MG63 (cell line): ENCODE results near the gene USF3. TPM values are rescaled to one million over a fixed set of nuclear protein-coding genes. Genes with fewer than 3 reads are reported as not detected.
"Not testable (repeated sequence)": the region's sequence is repeated elsewhere in the genome, so short reads cannot be mapped to it uniquely, and the experiment has no call there.

Source experiments
- DNase-seq: peaks from one replicate; pipeline ENCODE4 v3.0.0-alpha.2; 2020
- H3K27me3 ChIP-seq: fragments of 250-450 bp; sonication (Bioruptor Pico); 2 replicates; pipeline ENCODE4 v1.5.1; 2020; ENCODE audit warnings: mild to moderate bottlenecking, moderate library complexity
- H3K36me3 ChIP-seq: fragments of 250-450 bp; sonication (Bioruptor Pico); 2 replicates; pipeline ENCODE4 v1.5.1; 2020; ENCODE audit warnings: mild to moderate bottlenecking, moderate library complexity
- H3K4me3 ChIP-seq: fragments of 250-450 bp; sonication (Bioruptor Pico); 2 replicates; pipeline ENCODE4 v1.5.1; 2020; ENCODE audit warnings: mild to moderate bottlenecking, moderate library complexity
- H3K9me3 ChIP-seq: fragments of 250-450 bp; sonication (Bioruptor Pico); 2 replicates; pipeline ENCODE4 v1.5.1; 2020; ENCODE audit warnings: mild to moderate bottlenecking, moderate library complexity
- total RNA-seq: library from RNA; depleted of rRNA; stranded (reverse); fragments of >200 nt; shearing (Covaris generic); gene quantifications from 2 replicates; pipeline ENCODE4 v1.2.3, GENCODE V29; 2014; ENCODE audit warnings: low replicate concordance

The USF3 gene
- total RNA-seq, 1 experiment from 2014 or later = 3.3 TPM

DNA sequence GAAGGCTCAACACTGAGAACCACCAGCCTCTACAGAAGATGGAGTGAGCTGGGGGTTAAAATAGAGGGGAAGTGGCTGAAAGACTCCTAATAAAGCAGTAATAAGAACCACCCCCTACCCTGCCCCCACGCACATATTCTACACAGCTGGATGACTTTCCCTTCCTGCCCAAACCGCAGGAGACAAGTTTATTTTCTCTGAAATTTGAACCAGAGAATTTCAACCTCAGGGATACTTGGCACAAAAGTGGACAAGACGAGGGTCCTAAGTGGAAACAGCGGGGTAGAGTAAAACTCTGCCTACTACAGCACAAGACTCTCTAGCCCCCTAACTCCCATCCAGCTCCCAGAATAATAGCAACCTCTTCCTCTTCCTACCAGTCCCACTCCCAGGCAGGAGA lies 28.4 kb downstream of the USF3 start:
- peak; percentile 60 for DNase-seq
- Histone ChIP-seq H3K9me3 (no peaks in the 10 kb centered on the region), H3K4me3 (no peak overlapping the region), H3K27me3 (no peaks in the 10 kb centered on the region), H3K36me3 (0 out of 2 replicates have a peak, but pooled peaks cover 4% of the 10 kb centered on the region)

- peaks cover 16% of the 10 kb centered on the region for H3K36me3 ChIP-seq
- no peaks in the 10 kb centered on the region for H3K9me3 ChIP-seq
- H3K27me3 ChIP-seq = no peaks in the 10 kb centered on the region
- H3K4me3 ChIP-seq = no peak overlapping the region
- DNase-seq = no peak
Observed at GRCh38 chr3:113664523-113665094, 31.8 kb downstream of the USF3 start.

DNA sequence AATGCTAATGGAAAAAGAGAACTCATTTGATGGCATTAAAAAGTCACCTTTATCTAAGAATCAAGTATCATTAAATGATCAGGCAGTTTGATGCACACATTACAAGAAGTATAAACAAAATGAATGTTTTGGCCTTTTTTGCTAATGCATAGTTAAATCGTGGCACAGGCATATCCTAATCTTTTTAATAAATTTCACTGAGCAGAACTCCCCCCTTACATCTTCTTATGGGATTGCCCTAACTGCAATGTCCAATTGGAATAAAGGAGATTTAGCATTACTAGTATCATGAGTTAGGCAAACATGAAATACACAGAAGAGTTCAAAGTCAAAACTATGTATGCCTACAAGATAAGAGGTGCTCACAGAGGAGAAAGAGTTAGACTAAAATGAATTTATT lies 32.7 kb downstream of the USF3 start:
- Histone ChIP-seq H3K36me3 (peaks cover 21% of the 10 kb centered on the region), H3K27me3 (no peaks in the 10 kb centered on the region), H3K9me3 (no peaks in the 10 kb centered on the region), H3K4me3 (no peak overlapping the region)
- no peak for DNase-seq

- DNase-seq = no peak
- Histone ChIP-seq H3K4me3 (no peak overlapping the region), H3K36me3 (peaks cover 21% of the 10 kb centered on the region), H3K27me3 (no peaks in the 10 kb centered on the region), H3K9me3 (no peaks in the 10 kb centered on the region)
Observed at GRCh38 chr3:113663324-113663750, 33.1 kb downstream of the USF3 start.

- Histone ChIP-seq H3K9me3 (no peaks in the 10 kb centered on the region), H3K4me3 (no peak overlapping the region), H3K36me3 (peaks cover 21% of the 10 kb centered on the region), H3K27me3 (no peaks in the 10 kb centered on the region)
- no peak for DNase-seq
Observed at GRCh38 chr3:113662824-113663223, 33.6 kb downstream of the USF3 start.

DNA sequence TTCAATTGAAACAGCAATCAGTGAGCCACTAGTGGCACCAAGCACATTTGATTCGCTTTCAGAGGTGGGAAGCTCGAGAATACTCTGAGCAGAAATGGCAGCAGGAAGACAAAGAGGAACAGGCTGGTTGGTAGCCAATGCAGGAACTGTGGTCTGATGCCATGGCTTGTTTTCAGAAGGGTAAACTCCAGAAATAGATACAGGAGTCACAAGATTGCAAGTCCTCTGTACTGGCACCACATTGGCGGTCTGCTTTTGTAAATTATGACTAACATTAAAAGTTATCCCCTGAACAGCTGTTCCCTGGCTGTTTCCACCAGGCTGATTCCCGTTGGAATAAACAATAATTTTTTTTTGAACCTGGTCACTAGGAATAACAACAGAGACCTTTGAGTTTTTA lies 35.5 kb downstream of the USF3 start:
- Histone ChIP-seq H3K4me3 (no peak overlapping the region), H3K27me3 (no peaks in the 10 kb centered on the region), H3K9me3 (no peaks in the 10 kb centered on the region), H3K36me3 (peaks cover 17% of the 10 kb centered on the region)
- peak; percentile 85 for DNase-seq

DNA sequence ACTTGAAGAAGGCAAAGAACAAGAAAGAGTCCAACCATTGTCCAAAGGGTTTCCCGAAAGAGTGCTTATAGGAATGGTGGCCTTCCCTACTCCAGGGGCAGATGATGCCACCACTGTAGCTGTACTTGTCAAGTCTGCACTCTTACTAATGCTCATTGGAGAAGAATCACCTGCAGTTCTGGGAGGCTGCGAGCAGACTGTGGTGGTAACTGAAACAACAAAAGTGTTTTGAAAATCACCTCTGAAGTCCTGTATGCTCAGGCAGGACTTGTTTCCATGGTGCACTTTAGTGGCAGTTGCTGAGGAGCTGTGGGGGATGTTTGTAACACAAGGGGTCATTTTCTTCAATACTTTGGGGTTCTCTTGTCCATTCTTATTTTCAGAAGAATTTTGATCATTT lies 36.0 kb downstream of the USF3 start:
- Histone ChIP-seq H3K27me3 (no peaks in the 10 kb centered on the region), H3K9me3 (no peaks in the 10 kb centered on the region)

DNA sequence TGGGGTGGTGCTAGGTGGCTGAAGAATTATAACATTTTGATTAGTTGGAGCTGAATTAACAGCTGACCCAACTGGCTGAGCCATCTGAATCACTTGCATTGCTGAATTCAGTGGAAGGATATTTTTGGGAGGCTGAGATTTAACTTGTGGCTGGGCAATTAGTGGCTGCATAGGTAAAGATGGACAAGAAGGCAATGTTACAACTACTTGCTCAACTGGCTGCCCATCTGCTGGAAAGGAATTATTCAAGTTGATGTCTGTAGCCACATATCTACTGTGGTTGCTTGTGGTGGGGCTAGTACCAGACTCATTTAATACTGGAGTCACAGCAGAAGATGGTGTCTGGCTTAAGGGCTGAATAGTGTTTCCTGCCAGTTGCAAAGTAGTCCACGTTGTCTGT lies 36.4 kb downstream of the USF3 start:
- no peaks in the 10 kb centered on the region for H3K27me3 ChIP-seq
- no peak for DNase-seq

More for the DNA sequence above, 36.0 kb downstream of the USF3 start:
- DNase-seq = no peak
- Histone ChIP-seq H3K36me3 (peaks cover 17% of the 10 kb centered on the region), H3K4me3 (no peak overlapping the region)

GRCh38 chr3:113659101-113659541 lies 37.3 kb downstream of the USF3 start:
- DNase-seq = no peak
- Histone ChIP-seq H3K4me3 (no peak overlapping the region), H3K36me3 (peaks cover 17% of the 10 kb centered on the region), H3K27me3 (no peaks in the 10 kb centered on the region), H3K9me3 (no peaks in the 10 kb centered on the region)

More for the DNA sequence above, 36.4 kb downstream of the USF3 start:
- Histone ChIP-seq H3K4me3 (no peak overlapping the region), H3K36me3 (peaks cover 17% of the 10 kb centered on the region), H3K9me3 (no peaks in the 10 kb centered on the region)

DNA sequence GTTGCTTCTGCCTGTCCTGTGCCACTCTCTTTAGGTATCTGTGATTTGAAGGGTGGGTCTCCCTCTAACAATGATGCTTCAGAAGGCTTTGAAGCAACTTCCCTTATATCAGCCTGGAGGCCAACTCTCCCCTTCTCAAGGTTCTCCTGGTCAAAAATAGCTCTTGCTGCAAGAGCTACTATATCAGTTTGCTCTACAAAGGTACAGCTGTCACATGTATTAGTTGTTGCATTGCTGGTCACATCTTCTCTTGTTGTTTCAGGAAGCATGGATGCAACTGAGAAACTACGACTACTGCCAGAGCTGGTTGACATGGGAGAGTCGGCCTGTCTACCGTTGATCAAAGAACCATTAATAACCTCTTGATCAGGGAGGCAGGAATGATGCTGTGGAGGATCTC lies 38.3 kb downstream of the USF3 start:
- H3K4me3 ChIP-seq = no peak overlapping the region

DNA sequence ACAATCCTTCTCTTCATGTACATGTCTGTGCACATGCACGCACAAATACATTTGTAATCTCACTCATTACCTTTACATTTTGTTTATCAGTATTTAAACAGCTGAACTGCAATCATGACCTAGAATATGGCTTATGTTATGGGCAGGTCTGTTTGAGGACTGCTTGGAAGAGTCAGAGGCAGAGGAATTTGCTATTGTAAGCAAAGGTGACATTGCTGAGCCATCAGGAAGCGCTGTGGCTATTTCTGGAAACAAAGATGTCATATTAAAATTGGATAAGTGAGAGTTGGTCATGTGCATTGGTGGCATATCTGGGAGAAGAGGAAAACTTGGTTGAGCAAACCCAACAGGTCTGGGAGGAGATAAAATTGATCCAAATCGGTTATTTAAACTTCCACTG lies 41.6 kb downstream of the USF3 start:
- Histone ChIP-seq H3K27me3 (no peaks in the 10 kb centered on the region), H3K9me3 (no peaks in the 10 kb centered on the region; the same call in 1 of the 2 replicates), H3K4me3 (no peak overlapping the region), H3K36me3 (peaks cover 12% of the 10 kb centered on the region)
- DNase-seq = no peak

More for the DNA sequence above, 38.3 kb downstream of the USF3 start:
- DNase-seq = no peak
- H3K9me3 ChIP-seq = no peaks in the 10 kb centered on the region
- no peaks in the 10 kb centered on the region for H3K27me3 ChIP-seq
- H3K36me3 ChIP-seq = peaks cover 19% of the 10 kb centered on the region

GRCh38 chr3:113654310-113654709 lies 42.1 kb downstream of the USF3 start:
- H3K4me3 ChIP-seq = no peak overlapping the region
- peaks cover 7% of the 10 kb centered on the region for H3K36me3 ChIP-seq
- no peak for DNase-seq
- H3K9me3 ChIP-seq = no peaks in the 10 kb centered on the region; the same call in 1 of the 2 replicates
- no peaks in the 10 kb centered on the region for H3K27me3 ChIP-seq

DNA sequence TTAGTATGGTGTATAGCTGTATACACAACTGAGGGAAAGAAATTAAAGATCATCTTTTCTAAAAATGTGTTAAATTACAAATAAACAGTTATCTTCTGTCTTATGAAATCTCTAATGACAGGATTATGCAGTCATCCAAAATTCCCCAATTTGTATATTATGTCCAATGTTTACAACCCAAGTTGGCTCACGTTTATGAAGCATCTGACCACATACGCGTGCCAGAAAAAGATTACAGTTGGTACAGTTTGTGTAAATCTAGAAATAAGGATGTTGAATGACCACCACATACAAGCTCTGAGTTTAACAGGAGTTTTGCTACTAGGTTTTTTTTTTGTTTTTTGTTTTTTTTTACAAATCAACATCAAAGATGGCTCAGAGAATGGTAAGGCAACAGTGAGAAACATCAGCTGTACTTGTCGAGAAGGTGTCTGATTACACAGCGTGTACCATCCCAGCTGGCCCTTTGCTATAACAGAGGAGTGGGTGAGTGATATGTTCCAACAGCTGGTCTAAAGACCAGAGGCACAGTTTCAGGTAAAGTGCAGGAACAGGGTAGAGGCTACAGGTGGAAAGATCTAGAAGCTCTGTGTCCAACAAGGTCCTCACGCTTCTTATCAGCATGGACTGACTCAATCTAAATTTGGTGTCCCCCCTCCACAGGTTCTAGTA lies 47.1 kb downstream of the USF3 start:
- Histone ChIP-seq H3K27me3 (no peaks in the 10 kb centered on the region), H3K9me3 (peaks cover 19% of the 10 kb centered on the region), H3K4me3 (no peak overlapping the region), H3K36me3 (peaks cover 5% of the 10 kb centered on the region; the same call in 1 of the 2 replicates)
- peak; percentile 15 for DNase-seq

DNA sequence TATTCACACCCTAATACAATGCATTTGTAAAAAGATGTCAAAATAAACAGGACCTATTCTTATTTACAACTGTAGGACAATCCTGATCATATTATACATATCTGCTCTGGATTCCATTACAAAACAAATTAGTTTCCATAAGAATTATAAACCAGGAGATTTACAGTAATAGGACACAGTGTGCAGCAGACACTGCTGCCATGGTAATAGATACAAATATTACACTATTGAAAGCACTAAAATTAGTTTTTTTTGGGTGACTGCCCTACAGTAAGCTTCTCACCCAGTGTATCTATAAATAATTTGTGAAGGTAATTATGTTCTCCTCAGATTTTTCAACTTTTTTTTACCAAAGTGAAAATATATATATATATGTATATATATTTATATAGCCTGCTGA lies 47.9 kb downstream of the USF3 start:
- Histone ChIP-seq H3K4me3 (no peak overlapping the region), H3K9me3 (peaks cover 24% of the 10 kb centered on the region), H3K27me3 (no peaks in the 10 kb centered on the region), H3K36me3 (peaks cover 3% of the 10 kb centered on the region; the same call in 1 of the 2 replicates)
- DNase-seq = no peak

GRCh38 chr3:113643583-113643982 lies 52.9 kb downstream of the USF3 start:
- Histone ChIP-seq H3K4me3 (no peak overlapping the region), H3K36me3 (no peaks in the 10 kb centered on the region), H3K9me3 (peaks cover 30% of the 10 kb centered on the region), H3K27me3 (no peaks in the 10 kb centered on the region)
- DNase-seq = no peak

GRCh38 chr3:113638910-113639309 lies 57.5 kb downstream of the USF3 start:
- no peak for DNase-seq
- no peaks in the 10 kb centered on the region for H3K36me3 ChIP-seq
- no peaks in the 10 kb centered on the region for H3K27me3 ChIP-seq
- peaks cover 8% of the 10 kb centered on the region for H3K9me3 ChIP-seq
- no peak overlapping the region for H3K4me3 ChIP-seq

GRCh38 chr3:113637756-113638155 lies 58.7 kb downstream of the USF3 start:
- Histone ChIP-seq H3K4me3 (no peak overlapping the region), H3K36me3 (no peaks in the 10 kb centered on the region), H3K9me3 (peaks cover 4% of the 10 kb centered on the region; the same call in 1 of the 2 replicates), H3K27me3 (no peaks in the 10 kb centered on the region)
- no peak for DNase-seq

- not testable (repeated sequence) for H3K9me3 ChIP-seq, H3K4me3 ChIP-seq, H3K36me3 ChIP-seq, H3K27me3 ChIP-seq, DNase-seq
Observed at GRCh38 chr3:113636034-113636433, 60.4 kb downstream of the USF3 start.
